GM21825 (cell line): Measurements from ENCODE around the gene SCYGR5.
"Not testable (repeated sequence)": the region's sequence is repeated elsewhere in the genome, so short reads cannot be mapped to it uniquely, and the experiment has no call there.

Experiments
- ATAC-seq: cut with Tn5 transposase; IDR thresholded peaks from one replicate; pipeline ENCODE4 v1.9.1; 2021; ENCODE audit warnings: mild to moderate bottlenecking, moderate library complexity; ENCODE audit not compliant: unreplicated experiment

SCYGR5 gene

GRCh38 chr2:227666631-227667170 lies at the start of gene SCYGR5:
Gene SCYGR5 (plus strand): TSS chr2:227666804. CDS start chr2:227666804, 0 bp downstream.
- ATAC-seq, result not testable (repeated sequence)

GRCh38 chr2:227617316-227618230 lies 49.0 kb upstream of the SCYGR5 start, which contains the start of gene SCYGR4:
Gene SCYGR4 (plus strand): TSS chr2:227617498. CDS start chr2:227617498, 0 bp downstream.
- no peak for ATAC-seq

GRCh38 chr2:227623226-227623625 lies 43.4 kb upstream of the SCYGR5 start:
- ATAC-seq, result no peak

GRCh38 chr2:227625420-227625819 lies 41.2 kb upstream of the SCYGR5 start:
- ATAC-seq, result no peak

DNA sequence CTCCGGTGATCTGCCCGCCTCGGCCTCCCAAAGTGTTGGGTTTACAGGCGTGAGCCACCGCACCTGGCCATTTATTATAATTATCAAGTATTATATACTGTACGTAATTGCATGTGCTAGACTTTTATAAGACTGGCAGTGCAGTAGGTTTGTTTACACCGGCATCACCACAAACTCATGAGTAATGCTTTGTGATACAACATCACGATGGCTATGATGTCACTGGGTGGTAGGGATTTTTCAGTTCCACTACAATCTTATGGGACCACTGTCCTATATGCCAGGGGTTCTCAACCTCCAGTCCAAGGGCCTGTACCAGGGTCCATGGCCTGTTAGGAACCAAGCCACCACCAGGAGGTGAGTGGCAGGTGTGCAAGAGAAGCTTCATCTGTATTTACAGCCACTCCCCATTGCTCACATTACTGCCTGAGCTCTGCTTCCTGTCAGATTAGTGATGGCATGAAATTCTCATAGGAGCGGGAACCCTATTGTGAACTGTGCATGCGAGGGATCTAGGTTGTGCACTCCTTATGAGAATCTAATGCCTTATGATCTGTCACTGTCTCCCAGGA lies 39.9 kb upstream of the SCYGR5 start:
- no peak for ATAC-seq

GRCh38 chr2:227627769-227628168 lies 38.8 kb upstream of the SCYGR5 start:
- peak; percentile 88 for ATAC-seq

- ATAC-seq, result no peak
These were observed 37.2 kb upstream of the SCYGR5 start for GRCh38 chr2:227629435-227629834.

- ATAC-seq, result no peak
These were observed 36.3 kb upstream of the SCYGR5 start for GRCh38 chr2:227630322-227630721.

DNA sequence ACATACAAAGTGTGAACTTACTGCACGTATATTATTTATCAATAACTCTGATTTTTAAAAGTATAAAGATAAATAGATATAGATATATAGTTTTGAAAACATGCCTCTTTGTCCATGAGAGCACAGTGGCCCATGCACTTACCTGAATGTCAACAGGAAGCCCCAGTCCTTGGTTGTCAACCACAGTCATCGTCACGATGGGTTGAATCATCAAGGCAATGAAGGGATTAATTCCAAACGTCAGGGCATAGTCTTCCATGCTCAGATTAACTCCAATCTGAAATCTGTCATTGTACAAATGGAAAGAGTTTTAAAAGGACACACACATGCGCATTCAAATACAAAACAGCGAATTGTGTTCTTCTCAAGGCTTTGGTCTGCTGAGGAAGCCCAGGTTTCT lies 33.8 kb upstream of the SCYGR5 start:
- ATAC-seq, result no peak

DNA sequence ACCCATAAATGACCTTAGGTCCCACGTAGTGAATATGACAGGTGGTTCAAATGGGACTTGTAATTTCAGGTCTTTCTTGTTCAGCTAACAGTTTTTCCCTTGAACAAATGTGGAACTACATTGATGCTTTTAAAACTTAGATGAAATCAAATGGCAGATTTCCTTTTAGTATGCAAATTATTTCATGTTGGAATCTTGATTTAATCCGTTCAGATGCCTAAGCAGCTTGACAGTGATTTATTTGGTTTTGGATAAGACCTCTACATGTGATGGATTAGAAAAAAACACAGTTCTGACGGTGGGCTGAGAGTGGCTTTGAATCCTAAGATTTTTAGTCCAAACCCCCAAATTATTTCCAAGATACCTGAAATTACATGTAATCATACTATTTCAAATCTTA lies 32.4 kb upstream of the SCYGR5 start:
- no peak for ATAC-seq

GRCh38 chr2:227642656-227643055 lies 23.9 kb upstream of the SCYGR5 start:
- no peak for ATAC-seq

GRCh38 chr2:227643990-227644551 lies 22.5 kb upstream of the SCYGR5 start:
- no peak for ATAC-seq

- ATAC-seq, result no peak
These were observed 13.2 kb upstream of the SCYGR5 start for GRCh38 chr2:227653419-227653818.

- ATAC-seq, result no peak
These were observed 12.2 kb upstream of the SCYGR5 start for GRCh38 chr2:227654426-227654825.

GRCh38 chr2:227655454-227655853 lies 11.2 kb upstream of the SCYGR5 start:
- no peak for ATAC-seq

DNA sequence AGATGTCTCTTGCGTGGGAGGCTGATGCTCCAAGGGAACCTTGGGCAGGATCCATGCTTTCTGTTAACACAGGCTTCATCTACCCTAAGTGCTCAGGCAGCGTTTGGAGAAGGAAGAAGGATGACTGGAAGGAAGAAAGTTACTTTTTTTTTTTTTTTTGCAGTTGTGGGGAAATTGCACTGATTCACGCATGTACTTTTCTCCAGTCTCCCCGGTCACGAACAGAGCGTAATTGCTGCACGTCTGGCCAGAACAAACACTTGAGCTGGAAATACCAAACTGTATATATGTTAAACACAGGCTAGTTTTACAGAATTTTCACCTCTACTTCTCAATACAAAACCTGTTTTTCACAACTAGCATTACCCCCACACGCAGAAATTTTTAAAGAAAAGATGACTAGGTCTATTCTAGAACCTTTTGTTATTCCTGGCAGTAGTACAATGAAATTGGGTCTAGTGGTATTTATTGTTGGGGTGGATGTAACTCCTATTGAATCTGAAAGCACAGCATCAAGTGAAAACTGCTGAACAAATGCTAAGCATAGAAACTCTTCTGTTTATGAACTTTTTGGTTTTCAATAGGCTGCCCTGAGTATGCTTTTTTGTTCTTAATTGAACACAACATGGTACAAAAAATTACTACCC lies 9.3 kb upstream of the SCYGR5 start:
- ATAC-seq, result no peak

- ATAC-seq, result no peak
These were observed 5.5 kb upstream of the SCYGR5 start for GRCh38 chr2:227661025-227661649.

DNA sequence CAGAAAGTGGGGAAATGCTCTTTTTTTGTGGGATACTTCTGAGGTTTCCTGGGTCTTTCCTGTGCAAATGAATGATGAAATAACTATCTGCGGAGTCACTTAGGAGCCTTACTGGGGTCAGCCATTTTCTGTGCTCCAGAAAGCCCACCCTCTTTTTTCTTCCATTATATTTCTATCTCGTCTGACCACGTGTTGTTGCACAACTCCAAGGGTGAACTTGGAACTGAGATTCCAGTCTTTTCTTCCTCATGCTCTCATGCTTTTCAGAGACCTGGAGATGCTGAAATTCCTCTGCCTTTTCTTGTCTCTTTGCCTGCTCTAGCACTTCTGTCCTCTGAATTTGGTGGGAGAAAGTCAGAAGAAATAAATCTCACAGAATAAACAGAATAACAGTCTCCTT lies 4.8 kb upstream of the SCYGR5 start:
- ATAC-seq, result no peak

GRCh38 chr2:227665189-227665940 lies 1.2 kb upstream of the SCYGR5 start:
- no peak for ATAC-seq
